Kidney epithelial cell (primary cell): Measurements from ENCODE around the gene LARP4B. TPM values are rescaled to one million over a fixed set of nuclear protein-coding genes. Genes with fewer than 3 reads are reported as not detected.

Experiments
- DNase-seq: peaks from one replicate; pipeline ENCODE4 v3.0.0-alpha.2; 2010; ENCODE audit warnings: low read depth
- H3K27me3 ChIP-seq: 2 replicates; pipeline ENCODE4 v1.6.0; 2011; ENCODE audit warnings: low read length; ENCODE audit not compliant: control insufficient read depth, insufficient read depth
- H3K36me3 ChIP-seq: 2 replicates; pipeline ENCODE4 v1.5.1; 2011; ENCODE audit warnings: low read length; ENCODE audit not compliant: control insufficient read depth, insufficient read depth
- H3K4me3 ChIP-seq: 2 replicates; pipeline ENCODE4 v1.5.1; 2011; ENCODE audit warnings: low read depth, mild to moderate bottlenecking, control low read depth, low read length
- total RNA-seq: library from RNA; depleted of rRNA; stranded (reverse); fragments of >200 nt; gene quantifications from 2 replicates; pipeline ENCODE4 v1.2.3, GENCODE V29; 2015
- TF ChIP-seq, protein P1 (sequence below): IDR thresholded peaks from 2 replicates; pipeline ENCODE4 v1.5.1; 2011; ENCODE audit warnings: mild to moderate bottlenecking, moderate library complexity, low read length, control low read depth, inconsistent platforms; ENCODE audit not compliant: insufficient read depth, poor library complexity, severe bottlenecking

Gene LARP4B
- total RNA-seq, 1 donor from 2014 or later: 64.0 TPM

DNA sequence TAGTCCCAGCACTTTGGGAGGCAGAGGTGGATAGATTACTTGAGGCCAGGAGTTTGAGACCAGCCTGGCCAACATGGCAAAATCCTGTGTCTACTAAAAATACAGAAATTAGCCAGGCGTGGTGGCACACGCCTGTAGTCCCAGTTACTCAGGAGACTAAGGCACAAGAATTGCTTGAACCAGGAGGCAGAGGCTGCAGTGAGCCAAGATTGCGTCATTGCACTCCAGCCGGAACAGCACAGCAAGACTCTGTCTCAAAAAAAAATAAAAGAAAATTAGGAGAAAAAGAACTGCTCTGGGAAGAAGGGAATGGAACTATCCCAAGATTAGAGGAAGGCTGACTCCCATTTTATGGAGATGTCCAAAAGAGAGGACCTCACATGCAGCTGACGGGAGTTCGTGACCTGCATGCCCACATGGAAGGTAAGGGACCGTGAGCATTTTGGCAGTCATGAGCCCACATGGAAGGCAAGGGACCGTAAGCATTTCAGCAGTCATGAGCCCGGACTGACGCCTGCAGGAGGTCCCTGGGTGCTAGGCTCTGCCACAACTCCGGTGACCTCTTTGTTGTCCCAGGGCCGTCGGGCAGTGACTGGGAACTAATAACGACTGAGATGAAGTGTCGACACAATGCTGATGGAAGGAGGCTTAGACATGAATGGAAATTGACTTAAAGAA is 38.1 kb upstream of the LARP4B start:
- no peak for DNase-seq
- H3K27me3 ChIP-seq: no peaks in the 10 kb centered on the region
- H3K4me3 ChIP-seq: no peak overlapping the region
- H3K36me3 ChIP-seq: no peaks in the 10 kb centered on the region
- TF ChIP-seq, protein P1, sequence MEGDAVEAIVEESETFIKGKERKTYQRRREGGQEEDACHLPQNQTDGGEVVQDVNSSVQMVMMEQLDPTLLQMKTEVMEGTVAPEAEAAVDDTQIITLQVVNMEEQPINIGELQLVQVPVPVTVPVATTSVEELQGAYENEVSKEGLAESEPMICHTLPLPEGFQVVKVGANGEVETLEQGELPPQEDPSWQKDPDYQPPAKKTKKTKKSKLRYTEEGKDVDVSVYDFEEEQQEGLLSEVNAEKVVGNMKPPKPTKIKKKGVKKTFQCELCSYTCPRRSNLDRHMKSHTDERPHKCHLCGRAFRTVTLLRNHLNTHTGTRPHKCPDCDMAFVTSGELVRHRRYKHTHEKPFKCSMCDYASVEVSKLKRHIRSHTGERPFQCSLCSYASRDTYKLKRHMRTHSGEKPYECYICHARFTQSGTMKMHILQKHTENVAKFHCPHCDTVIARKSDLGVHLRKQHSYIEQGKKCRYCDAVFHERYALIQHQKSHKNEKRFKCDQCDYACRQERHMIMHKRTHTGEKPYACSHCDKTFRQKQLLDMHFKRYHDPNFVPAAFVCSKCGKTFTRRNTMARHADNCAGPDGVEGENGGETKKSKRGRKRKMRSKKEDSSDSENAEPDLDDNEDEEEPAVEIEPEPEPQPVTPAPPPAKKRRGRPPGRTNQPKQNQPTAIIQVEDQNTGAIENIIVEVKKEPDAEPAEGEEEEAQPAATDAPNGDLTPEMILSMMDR: no peak

DNA sequence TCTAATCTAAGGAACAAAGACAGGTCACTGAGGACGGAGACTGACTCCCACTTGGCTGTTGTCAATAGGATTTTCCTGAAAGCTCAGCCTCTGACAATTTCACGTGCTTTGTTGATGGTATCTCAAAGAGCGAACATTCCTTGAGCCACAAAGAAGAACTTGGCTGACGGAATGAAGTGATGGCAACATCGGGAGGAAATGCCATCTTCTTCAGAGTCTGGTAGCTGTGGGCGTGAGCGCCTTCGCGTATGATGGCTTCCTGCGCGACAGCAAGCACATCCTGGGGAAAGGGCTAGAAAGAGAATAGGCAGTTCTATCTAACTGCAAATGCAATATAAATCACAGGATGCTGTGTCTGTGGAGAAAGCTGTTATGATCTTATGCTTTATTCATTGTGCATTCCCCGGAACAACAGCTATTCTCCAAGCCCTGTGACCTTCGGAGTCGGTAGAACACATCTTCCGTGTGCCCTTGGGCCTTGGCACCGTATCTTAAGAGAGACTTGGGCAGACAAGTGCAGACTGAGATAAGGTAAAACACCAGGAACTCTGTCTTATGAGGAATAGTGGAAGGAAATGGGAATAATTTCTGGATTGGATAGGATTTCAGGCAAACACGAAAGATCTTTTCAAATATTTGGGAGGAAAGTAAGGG is 37.2 kb upstream of the LARP4B start:
- H3K4me3 ChIP-seq: no peak overlapping the region
- TF ChIP-seq, protein P1: no peak
- no peaks in the 10 kb centered on the region for H3K36me3 ChIP-seq
- H3K27me3 ChIP-seq: no peaks in the 10 kb centered on the region
- no peak for DNase-seq

DNA sequence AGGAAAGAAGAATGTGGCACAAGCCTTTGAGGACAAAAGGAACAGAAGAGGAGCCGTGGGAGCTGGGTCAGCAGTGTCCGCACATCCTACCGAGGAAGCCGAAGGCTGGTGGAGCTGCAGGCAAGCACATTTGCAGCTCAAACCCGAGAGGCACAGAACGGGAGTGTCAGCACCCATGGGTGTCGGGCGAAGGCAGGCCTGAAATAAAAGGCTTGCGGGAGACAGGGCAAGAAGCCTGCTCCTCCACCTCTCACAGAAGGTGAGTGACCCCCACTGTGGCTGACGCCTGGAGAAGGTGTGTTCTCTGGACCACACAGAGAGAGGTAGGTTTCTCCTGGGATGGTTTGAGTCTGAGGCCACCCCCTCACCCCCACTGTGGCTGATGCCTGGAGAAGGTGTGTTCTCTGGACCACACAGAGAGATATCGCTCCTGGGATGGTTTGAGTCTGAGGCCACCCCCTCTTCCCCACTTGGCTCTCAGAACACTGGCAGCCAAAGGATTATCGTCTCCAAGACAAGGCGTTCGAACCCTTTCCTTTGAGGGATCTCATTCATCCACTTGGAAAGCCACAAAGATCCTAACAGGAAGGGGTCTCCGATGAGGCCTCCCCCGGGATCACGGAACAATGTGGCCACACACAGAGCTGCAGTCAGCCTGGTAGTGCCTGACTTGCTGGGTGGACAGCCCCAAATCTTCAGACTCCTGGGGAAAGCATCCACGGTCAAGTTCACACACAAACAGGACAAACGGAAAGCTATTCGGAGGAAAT is 35.1 kb upstream of the LARP4B start:
- no peak overlapping the region for H3K4me3 ChIP-seq
- H3K36me3 ChIP-seq: no peaks in the 10 kb centered on the region
- TF ChIP-seq, protein P1: no peak
- DNase-seq: no peak
- no peaks in the 10 kb centered on the region for H3K27me3 ChIP-seq

DNA sequence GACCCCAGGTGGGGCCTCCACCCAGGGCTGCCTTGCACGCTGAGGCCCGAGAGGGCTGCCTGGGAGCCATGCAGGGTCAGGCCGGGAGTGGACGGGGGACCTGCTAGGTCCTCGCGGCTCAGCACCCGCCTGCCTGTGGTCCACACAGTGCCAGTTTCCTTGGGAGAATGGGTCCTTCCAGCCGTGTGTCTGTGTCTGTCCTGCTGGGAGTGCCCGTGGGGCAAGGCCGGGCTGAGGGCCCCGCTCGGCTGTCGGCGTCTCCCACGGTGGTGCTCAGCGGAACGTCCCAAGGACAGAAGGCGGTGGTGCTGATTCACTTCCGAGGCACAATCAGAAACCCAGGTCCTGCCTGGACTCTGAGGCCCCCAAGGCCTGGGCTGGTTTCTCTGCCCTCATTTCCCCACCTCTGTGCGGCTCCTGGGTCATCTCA is 33.5 kb upstream of the LARP4B start:
- DNase-seq: no peak
- Histone ChIP-seq H3K36me3 (no peaks in the 10 kb centered on the region), H3K4me3 (no peak overlapping the region), H3K27me3 (no peaks in the 10 kb centered on the region)
- TF ChIP-seq, protein P1: no peak

DNA sequence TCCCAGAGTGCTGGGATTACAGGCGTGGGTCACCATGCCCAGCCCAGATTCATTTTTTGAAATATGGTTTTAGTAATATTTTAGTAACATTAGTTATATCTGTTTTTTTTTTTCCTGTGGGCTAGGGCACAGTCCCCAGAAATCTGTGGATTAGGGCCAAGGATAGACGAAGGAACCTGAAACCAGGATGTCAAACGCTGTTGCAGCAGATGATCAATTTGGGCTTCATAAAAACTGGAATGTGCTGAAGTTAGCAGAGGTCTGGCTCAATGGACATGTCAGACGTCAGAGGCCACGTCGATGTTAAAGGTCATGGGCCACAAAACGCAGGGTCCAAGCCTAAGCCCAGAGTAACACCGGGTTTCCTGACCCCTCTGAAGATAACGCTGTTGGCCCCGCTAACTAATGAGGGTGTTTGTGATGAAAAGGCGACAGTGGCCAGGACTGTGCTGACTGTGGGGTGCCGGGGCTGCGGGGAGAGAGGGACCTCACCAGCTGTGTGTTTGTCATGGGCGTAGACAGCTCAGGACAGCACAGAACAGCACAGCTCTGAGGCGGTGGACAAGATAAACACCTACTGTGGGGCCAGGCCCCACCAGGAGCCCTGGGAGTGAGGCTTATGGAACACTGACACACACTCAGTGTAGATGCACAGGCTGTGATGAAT is 32.9 kb upstream of the LARP4B start:
- TF ChIP-seq, protein P1: no peak
- H3K27me3 ChIP-seq: no peaks in the 10 kb centered on the region
- H3K36me3 ChIP-seq: no peaks in the 10 kb centered on the region
- DNase-seq: no peak
- H3K4me3 ChIP-seq: no peak overlapping the region
